HFF-Myc (cell line): ENCODE results near the gene SMARCA1.

Experiments used
- DNase-seq: peaks from one replicate; pipeline ENCODE4 v3.0.0-alpha.2; 2011; ENCODE audit warnings: low read depth; ENCODE audit errors: extremely low read depth
- H3K4me3 ChIP-seq: replicated peaks from 2 replicates; pipeline ENCODE4 v1.5.1; 2011; ENCODE audit warnings: low read depth, mild to moderate bottlenecking, control low read depth, low read length
- CTCF ChIP-seq: IDR thresholded peaks from 2 replicates; pipeline ENCODE4 v1.5.1; 2012; ENCODE audit warnings: mild to moderate bottlenecking, low read depth, low read length, control low read depth; ENCODE audit errors: missing control alignments

SMARCA1 gene

GRCh38 chrX:129530410-129530809, 7.1 kb upstream of the SMARCA1 start:
- no peak overlapping the region for H3K4me3 ChIP-seq
- TF ChIP-seq CTCF = no peak
- no peak for DNase-seq

GRCh38 chrX:129529685-129530281, 6.5 kb upstream of the SMARCA1 start:
- no peak for DNase-seq
- TF ChIP-seq CTCF = no peak
- H3K4me3 ChIP-seq = no peak overlapping the region

GRCh38 chrX:129525896-129526295, 2.6 kb upstream of the SMARCA1 start:
- no peak overlapping the region for H3K4me3 ChIP-seq
- TF ChIP-seq CTCF = no peak
- no peak for DNase-seq

- no peak for DNase-seq
- no peak for TF ChIP-seq CTCF
- H3K4me3 ChIP-seq = no peak overlapping the region
Measured at GRCh38 chrX:129525162-129525561, 1.9 kb upstream of the SMARCA1 start.

DNA sequence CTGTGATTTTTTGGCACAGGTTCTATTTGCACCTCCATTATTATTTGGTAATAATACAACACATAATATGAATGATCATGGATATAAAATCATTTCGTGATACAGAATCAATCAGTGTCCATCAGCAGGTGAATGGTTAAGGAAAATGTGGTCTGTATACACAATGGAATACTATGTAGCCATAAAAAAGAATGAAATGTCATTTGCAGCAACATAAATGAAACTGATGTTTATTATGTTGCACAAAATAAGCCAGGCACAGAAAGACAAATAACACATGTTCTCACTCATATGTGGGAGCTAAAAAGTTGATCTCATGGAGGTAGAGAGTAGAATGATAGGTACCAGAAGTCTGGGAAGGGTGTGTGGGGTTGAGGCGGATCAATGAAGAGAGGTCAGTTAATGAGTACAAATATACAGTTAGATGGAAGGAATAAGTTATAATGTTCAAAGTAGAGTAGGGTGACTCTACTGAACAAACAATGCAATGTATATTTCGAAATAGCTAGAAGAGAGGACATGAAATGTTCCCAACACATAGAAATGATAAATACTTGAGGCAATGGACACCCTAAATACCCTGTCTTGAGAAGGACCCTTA, 1.1 kb upstream of the SMARCA1 start:
- no peak overlapping the region for H3K4me3 ChIP-seq
- TF ChIP-seq CTCF = no peak
- no peak for DNase-seq

GRCh38 chrX:129522184-129523078, 859 bp downstream of the SMARCA1 start:
- peak overlapping the region; percentile 65 for H3K4me3 ChIP-seq
- no peak for DNase-seq
- TF ChIP-seq CTCF = no peak
